HG02798 (cell line): Measurements from ENCODE around the gene SELENBP1.

Experiments
- ATAC-seq: cut with Tn5 transposase; IDR thresholded peaks from one replicate; pipeline ENCODE4 v1.9.1; 2021; ENCODE audit warnings: mild to moderate bottlenecking; ENCODE audit not compliant: unreplicated experiment, poor library complexity

The SELENBP1 gene

GRCh38 chr1:151346082-151346768, 26.3 kb downstream of the SELENBP1 start:
- ATAC-seq = no peak

DNA sequence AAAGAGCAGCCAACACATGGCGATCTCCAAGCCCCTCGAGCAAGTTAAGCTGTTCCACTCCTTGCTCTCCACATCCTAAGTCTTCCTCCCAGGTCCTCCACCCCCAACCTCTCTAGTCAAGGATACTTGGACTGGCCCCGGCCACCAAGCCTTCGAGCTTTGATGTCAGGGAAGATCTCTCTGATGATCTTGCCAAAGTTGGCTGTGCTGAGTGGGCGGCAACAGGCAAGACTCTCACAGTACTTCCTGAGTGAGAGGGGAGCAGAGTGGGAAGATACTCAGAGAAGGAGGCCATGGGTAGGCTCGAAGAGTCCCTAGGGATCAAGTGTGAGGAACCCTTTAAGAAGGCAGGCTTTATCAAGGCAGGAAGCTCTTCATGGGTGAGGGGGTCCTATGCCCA, 28.2 kb downstream of the SELENBP1 start:
- ATAC-seq = no peak

- no peak for ATAC-seq
These were observed 28.9 kb downstream of the SELENBP1 start for GRCh38 chr1:151343587-151343986.

DNA sequence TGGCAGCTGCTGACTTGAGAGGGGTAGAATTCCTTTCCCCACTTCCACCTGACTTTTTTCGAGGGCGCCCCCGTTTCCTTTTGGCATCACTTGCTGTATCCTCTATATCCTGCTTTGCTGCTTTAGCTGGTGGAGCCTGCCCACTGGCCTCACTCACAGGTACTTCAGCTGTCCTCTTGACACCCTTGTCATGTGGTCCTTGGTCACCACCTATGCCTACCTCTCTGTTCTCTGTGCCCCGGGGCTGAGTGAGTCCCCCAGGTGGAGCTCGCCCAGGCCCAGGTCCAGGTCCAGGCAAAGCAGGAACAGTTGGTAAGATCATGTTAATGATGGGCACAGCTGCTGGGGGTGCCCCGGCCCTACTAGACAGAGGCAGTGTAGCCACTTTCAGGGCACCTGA, 29.9 kb downstream of the SELENBP1 start:
- no peak for ATAC-seq

DNA sequence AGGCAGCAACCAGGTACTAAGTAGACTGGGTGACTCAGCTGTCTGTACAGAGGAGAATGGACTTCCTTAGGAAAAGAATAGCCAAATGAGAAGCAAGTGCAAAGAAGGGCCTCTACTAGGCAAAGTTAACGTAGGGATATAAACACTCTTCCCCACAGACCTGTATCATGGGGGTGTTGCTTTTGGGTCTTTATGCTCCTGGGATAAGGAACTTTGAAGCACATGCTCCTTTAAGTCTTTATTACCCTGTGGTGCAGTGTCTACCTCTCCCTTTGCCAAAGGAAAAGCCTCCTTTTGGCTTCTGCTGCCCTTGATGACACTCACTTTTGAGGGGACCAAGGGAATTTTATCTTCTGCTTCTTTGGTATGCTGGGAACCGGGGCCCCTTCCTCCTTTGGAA, 30.5 kb downstream of the SELENBP1 start:
- no peak for ATAC-seq

GRCh38 chr1:151340870-151341754, 31.4 kb downstream of the SELENBP1 start:
- peak; percentile 71 for ATAC-seq

DNA sequence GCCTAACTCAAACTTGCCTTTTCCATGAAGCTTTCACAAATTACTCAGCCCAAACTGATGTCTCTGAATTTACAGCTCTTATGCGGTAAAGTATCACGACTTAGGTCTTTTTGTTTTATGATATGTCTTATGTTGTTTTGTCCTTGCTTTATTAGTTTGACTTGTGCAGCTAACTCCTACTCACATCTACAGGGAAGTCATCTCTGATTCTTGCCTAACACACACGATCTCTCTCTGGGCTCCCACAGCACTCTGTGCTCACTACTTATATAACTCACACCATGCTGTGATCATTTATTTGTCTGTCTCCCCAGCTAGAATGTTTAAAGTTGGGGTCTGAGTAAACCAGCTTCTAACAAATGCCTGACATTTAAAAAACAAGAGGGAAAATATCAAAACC, 35.9 kb downstream of the SELENBP1 start:
- no peak for ATAC-seq

DNA sequence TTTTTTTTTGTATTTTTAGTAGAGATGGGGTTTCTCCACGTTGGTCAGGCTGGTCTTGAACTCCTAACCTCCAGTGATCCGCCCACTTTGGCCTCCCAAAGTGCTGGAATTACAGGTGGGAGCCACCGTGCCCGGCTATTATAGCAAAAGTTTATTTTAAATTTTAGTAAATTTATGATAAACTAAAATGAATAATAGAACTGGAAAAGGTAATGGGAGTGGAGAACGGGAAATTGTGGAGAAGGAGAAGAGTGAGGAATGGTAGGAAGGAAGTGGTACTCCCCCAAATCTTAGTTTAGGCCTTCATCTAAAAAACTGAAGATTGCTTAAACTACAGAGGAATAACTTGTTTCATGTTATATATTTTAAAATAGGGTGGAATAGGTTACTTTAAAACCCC, 37.7 kb downstream of the SELENBP1 start:
- no peak for ATAC-seq

DNA sequence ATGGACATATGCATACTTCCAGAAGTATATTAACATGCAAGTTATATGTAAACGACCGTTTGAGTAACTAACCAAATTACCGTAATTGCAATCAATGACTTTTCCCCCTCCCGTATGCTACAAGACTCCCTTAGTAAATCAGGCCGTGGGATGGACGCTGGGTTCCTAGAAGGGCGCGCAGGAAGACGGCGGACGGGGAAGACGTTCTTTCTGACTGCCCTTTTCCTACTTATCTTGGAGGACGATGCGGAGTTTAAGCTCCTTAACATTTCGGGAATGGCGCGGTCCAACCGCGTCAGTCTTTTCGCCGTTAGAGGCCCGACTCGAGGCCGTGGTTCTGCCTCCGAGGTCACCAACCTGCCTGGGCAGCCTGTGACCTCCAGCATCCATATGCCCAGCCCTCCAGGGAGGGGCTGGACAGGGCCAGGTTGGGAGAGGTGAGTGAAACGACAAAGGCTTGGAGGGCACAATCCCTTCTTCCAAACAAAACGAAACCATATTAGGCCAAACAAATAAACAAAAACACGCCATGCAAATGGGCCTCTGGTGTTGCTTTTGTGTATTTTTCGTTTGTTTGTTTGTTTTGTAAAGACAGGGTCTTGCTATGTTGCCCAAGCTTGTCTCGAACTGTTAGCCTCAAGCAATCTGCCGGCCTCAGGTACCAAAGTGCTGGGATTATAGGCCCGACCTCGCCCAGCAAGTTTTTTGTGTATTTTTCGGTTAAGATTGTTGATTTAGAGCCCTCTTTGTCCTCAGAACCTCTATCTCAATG, 44.4 kb downstream of the SELENBP1 start:
- no peak for ATAC-seq

DNA sequence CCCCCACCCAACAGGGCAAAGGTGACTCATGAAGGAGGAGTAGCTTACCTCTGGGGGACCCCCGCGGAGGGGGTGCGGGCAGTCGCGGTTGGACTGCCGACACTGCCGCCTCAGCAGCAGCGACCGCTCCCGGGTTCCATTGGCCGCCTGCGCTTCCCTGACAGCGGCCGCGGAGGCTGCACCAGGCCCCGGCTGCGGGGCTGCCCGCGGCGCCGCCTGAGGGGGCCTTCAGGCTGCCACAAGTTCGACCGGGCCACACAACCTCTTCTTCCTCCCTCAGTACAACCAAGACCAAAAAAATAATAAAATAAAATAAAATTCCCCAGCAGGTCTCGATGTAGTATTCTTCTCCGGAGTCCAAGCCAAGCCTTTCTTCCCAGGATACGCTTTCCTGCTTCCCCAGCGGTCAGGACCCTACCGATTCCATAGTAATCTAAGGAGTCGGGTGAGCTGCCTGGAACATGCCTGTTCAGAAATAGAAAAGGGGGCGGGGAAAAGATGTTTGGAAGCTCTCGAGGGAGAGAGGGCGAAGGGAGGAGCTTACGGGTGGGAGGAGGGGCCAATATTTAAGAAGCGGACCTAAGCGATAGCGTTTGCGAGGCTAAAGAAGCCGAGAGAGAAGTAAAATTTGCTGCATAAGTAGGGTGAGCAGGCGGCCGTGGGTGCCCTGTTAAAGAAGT, 45.1 kb downstream of the SELENBP1 start, which contains the start of gene PI4KB:
PI4KB (minus strand) TSS at position 194 of the 680 bp plus-strand sequence. CDS start 10,935 bp downstream, outside the sequence.
- peak; percentile 81 for ATAC-seq

DNA sequence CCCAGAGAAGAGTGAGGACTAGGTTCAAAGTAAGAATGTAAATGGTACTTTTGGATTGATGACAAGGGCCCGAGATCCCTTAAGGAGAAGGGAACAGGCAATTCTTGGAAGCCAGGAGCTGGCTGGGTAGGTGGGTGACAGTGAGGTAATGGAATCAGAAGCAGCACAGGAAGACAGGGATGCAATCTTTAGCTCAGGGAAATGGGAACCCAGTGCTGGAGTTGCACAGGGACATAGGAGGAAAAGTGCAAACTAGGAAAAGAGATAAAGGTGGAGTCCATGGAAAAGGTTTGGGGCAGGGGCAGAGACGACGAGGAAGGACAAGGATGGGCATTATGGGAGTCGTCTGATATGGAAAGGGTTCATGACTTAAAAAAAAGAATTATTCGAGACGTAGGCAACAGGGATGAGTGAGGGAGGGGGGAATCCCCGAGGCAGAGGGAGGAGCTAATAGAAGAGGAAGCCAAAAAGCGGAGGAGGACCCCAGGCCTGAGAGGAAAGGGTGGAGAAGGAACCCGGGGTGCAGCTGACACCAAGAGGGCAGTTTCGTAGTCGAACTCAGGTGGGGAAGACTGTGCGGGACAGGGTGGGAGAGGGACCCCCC, 45.8 kb downstream of the SELENBP1 start:
- peak; percentile 49 for ATAC-seq

GRCh38 chr1:151325646-151326429, 46.7 kb downstream of the SELENBP1 start:
- no peak for ATAC-seq

DNA sequence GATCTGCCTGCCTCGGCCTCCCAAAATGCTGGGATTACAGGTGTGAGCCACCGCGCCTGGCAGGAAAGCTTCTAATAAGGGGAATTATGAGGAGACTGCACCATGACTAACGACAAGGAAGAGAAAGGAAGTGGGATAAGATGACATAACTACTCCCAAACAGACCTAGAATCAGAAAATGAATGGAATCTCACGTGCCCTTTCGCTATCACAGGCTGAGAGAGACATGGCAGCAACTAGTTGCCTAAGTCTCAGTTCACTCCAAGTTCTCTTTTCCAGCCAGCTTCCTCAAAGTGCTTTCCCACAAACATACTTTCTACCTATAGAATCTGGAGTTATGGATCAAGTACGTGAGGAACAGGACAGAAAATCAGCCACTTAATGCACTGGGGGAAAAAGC, 47.3 kb downstream of the SELENBP1 start:
- no peak for ATAC-seq

DNA sequence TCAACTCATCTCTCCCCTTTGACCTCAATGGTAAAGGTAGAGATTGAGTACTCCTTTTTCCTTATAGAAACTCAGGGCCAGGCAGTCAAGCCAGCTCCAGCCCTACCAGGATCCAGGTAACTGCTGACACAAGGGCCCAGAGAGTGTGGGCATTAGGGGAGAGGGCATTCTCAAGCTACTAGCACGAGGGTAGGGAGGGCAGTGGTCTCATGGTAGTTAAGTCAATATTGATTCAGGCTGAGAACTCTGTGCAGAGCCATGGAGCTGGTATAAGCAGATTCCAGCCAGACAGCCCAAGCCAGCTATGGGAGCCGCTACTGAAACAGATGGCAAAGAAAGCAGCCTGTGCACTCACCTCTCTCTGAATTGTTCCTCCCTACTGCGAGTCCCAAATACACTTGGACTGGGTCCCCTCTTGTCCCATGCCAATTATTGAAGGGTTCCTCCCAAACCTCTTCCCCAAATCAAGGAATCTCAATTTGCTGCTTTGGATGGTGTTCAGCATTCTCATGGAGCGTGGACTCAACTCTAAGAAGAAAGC, 48.0 kb downstream of the SELENBP1 start:
- no peak for ATAC-seq

DNA sequence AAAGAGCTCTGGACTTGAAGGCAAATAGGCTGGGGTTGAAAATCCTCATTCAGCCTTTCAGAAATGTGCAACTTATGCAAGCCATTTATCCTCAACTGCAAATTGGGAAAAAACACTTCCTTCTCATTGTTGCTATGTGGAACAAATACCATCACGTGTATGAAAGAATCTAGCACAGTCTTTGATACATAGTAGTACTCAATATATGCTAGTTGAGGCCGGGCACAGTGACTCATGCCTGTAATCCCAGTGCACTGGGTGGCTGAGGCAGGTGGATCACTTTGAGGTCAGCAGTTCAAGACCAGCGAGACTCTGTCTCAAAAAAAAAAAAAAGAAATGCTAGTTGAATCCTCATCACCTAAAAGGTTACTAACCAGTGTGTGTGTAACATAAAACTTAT, 53.5 kb downstream of the SELENBP1 start:
- no peak for ATAC-seq

GRCh38 chr1:151315565-151316235, 56.8 kb downstream of the SELENBP1 start:
- ATAC-seq = no peak
